GM19240 (cell line): Measurements from ENCODE around the gene KCNC3.

ENCODE experiments used
- DNase-seq: peaks from one replicate; pipeline ENCODE4 v3.0.0; 2011; ENCODE audit warnings: low spot score; ENCODE audit not compliant: insufficient read length

The KCNC3 gene

DNA sequence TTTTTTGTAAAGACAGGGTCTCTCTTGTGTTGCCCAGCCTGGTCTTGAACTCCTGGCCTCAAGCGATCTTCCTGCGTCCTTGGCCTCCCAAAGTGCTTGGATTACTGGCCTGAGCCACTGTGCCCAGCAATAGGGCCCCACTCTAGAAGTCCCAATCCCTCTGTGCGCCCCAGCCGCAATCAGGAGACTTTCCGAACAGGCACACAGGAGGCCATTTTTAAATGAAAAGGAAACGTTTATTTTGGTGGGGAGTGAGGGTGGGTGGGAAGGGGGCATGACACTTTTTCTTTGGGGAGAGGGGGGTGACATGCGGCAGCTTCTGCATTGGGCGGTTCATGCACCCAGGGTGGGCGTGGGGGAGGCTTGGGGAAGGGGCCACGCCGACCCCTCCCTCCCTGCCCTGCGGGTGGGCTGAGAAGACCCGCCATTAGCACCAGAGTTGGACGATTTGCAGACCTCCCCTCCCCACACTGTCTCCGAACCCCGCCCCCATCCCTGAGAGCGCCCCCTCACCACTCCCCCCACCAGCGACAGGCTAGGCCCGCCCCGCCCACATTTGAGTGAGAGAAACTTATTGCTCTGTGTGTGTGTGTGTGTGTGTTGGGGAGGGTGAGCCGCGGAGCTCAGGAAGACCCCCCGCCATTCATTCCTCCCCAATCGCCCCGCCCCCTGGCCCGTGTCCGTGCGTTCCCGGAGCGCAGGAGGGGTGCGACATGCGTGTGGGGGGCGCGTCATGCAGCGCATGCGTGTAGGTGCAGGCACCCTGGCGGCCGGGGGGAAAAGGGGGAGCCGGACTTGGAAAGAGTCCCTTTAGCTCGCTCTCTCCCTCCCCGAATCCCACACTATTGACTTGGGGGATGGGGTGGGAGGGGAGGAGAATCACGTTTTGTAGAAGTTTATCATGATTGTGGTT is 17.2 kb downstream of the KCNC3 start:
- DNase-seq, result no peak

DNA sequence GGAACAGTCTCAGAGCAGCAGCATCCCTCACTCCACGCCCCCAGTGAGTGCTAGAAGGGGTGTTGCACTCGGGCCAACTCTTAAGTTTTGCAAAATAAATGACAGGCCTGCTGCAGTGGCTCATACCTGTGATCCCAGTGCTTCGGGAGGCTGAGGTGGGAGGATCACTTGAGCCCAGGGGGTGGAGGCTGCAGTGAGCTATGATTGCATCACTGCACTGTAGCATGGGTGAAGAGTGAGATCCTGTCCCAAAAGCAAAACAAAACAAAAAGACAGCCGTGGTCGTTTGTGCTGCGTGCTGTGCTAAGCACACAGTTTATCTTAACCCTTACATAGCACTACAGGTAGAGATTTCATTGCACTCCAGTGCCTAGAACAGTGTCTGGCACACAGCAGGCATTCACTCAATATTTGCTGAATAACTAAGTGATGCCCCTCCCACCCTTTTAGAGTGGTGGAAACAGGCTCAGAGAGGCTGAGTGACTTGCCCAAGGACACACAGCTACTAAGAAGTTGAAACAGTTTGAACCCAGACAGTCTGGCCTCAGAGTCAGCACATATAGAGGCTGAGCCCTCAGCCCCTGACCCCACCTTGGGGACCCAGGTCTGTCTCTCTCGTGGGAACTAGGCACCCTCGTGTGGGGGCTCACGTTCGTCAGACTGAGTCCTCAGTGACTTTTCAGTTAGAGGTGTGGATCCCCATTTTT is 18.3 kb downstream of the KCNC3 start:
- DNase-seq, result no peak

DNA sequence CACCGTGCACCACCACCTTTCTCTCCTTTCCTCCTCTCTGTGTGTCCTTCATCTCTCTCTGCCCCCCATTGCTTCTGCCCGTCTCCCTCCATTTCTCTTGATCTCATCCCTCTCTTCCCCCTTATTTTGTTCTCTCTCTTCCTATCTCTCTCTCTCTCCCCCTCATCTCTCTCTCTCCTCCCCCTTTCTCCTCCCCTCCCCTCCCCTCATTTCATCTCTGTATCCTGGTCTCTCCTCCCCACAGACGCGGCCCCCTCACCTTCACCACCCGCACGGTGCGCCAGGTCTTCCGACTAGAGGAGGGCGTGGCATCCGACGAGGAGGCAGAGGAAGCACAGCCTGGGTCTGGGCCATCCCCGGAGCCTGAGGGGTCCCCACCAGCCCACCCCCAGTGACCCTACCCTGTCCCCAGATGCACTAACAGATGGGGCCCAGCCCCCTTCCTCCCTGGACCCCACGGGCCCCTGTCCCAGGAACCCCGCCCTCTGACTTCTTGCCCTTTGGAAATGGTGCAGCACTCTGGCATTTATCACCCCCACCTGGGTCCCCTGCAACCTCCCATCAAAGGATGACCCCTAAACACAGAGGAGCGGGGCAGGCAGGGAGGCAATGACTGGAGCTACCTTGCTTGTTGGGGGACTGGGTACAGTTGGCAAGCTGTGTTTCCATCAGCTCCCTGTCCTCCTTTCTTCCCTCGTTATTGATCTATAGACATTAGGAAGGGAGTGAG is 19.6 kb downstream of the KCNC3 start:
- DNase-seq, result no peak

DNA sequence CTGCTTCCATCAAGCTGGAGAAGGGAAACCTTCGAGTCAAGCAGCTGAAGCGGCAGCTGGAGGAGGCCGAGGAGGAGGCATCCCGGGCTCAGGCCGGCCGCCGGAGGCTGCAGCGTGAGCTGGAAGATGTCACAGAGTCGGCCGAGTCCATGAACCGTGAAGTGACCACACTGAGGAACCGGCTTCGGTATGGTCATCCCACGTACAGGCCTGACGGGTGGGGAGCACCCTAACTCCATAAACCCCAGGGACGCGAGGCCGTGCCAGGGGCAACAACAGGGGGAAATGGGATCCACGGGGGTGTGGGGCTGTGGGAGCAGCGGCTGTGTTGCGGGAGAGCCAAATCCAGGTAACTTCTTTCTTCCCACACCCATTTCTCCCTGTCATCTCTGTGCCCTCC is 20.2 kb downstream of the KCNC3 start:
- no peak for DNase-seq

DNA sequence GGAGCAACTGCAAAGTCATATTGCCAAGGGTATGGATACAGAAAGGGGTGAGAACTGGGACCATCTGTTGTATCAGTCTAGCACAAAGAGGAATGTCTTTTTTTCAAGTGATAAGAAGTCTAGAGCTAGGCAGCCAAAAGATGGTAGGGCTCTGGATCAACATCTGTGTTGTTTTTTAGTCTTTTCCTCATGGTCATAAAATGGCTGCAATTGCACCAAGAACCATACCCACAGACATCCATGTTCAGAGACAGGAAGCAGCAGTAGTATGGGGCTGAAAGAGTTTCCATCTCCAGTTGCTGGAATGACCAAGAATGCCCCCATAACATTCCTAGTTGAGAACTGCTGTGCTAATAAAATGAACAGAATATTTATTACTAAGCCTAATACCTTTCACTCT is 25.6 kb downstream of the KCNC3 start:
- no peak for DNase-seq

DNA sequence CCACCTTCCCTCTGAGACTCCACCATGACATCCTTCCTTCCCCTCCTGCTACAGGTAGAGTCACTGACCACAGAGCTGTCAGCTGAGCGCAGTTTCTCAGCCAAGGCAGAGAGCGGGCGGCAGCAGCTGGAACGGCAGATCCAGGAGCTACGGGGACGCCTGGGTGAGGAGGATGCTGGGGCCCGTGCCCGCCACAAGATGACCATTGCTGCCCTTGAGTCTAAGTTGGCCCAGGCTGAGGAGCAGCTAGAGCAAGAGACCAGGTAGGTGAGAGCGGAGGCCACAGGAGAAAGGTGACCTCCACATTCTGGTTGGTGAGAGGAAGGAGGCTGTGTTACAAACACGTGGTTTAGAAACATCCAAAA is 27.6 kb downstream of the KCNC3 start:
- no peak for DNase-seq

DNA sequence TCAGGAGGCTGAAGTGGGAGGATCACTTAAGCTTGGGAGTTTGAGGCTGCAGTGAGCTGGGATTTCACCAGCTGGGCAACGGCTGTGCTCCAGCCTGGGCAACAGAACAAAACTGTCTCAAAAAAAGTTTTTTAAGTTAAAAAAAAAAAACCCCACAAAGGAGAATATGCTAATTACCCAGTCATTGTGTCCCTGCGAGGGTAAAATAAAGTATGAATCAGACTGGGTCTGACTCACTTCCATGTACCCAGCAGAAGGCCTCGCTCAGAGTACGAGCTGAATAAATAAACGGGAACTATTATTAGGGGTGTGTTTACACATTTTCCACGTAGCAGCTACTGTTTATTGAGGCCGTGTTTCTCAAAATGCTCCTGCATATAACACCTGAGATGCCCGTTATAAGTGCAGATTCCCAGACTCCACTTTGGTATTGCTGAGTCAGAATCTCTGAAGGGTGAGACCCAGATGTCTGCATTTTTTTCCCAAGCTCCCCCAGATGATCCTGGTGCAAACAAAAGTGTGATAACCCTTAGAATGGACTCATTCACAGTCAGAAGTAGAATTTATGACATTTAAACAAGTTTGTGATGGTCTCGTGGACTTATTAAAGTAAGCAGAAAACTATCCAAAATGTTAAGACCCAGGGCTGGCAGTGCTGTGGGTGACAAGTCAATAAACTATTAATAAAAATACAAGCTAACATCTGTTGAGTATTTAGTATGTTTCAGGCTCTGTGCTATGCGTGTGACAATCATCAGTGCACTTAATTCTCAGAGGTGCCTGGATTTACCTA is 28.2 kb downstream of the KCNC3 start:
- DNase-seq, result no peak

DNA sequence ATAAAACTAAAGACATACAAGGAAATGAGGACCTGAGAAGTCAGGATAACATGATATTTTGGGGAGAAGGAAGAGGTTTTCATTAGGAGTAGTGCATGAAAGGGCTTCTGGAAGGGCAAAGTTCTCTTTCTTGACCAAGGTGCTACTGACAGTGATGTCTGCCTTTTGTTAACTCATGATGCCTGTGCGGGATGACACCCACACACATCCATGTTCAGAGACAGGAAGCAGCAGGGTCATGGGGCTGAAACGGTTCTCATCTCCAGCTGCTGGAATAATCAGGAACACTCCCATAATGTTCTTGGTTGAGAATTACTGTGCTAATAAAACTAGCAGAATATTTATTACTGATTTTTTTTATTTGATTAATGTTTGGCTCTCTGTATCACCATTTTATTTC is 29.1 kb downstream of the KCNC3 start:
- no peak for DNase-seq

DNA sequence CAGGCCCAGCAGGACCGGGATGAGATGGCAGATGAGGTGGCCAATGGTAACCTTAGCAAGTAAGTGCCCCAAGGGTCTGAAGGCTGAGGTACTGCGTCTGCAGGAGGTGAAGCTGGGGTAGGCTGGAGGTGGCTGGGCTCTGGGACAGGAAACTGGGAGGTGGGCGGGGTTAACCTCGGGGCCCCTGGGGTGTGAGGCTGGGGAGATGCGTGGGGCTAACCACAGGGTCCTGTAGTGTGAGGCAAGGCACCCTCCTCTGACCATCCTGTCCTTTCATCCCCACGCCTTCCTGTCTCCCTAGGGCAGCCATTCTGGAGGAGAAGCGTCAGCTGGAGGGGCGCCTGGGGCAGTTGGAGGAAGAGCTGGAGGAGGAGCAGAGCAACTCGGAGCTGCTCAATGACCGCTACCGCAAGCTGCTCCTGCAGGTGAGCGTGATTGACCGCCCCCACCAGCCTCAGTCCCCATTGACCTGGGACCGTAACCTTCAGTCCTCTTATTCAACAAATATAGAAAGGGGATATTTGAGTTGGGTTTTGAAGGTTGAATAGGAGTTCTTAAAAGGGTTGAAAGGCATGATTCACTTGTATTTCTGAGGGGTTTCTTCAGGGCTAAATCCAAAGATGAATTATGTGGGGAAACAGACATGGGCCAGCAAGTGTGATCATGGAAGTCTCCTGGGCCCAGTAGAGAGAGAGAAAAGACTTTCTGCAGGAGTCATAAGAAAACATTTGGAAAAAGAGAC is 35.7 kb downstream of the KCNC3 start:
- no peak for DNase-seq

DNA sequence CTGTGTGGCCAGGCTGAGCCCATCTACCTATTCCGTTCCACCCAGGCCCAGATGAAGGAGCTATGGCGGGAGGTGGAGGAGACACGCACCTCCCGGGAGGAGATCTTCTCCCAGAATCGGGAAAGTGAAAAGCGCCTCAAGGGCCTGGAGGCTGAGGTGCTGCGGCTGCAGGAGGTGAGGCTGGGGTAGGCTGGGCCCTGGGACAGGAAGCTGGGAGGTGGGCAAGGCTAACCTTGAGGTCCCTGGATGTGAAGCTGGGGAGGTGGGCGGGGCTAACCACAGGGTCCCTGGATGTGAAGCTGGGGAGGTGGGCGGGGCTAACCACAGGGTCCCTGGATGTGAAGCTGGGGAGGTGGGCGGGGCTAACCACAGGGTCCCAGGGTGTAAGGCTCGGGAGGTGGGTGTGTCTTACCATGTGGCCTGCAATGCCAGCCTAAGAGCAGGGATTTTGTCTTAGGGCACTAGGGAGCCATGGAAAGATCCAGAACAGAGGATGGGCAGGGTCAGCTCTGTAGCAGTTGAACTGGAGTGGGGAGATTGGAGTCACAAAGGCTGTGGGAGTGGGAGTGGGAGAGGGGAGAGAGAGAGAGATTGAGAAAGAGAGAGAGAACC is 36.9 kb downstream of the KCNC3 start:
- no peak for DNase-seq

DNA sequence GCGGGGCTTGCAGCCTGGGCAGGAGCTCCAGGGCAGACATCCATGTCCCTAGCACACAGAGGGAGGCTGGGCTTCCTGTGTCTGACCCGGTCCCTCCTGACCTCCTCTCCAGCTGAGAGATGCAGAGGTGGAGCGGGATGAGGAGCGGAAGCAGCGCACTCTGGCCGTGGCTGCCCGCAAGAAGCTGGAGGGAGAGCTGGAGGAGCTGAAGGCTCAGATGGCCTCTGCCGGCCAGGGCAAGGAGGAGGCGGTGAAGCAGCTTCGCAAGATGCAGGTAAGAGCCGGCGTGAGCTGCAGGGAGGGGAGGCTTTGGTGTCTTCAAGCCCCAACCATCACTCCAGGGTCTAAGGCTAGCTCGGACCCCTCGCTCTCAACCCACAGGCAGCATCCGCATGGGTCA is 38.4 kb downstream of the KCNC3 start:
- no peak for DNase-seq

DNA sequence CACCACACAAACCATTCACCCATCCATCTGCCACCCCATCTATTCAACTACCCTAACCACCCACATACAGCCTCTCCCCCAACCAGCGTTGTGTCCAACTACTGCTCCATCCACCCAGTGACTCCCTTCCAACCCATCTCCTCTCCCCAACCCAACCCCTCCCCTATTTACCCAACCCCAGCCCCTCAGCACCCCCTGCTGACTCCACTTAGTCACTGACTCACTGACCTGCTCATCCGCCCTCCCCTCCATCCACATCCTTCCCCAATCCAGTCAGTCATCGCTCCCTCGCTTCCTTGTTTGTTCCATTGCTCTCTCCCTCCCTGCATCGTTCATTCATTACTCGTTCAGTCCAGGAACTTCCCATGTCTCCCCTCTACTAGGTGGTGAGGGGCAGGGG is 39.2 kb downstream of the KCNC3 start:
- DNase-seq, result no peak

DNA sequence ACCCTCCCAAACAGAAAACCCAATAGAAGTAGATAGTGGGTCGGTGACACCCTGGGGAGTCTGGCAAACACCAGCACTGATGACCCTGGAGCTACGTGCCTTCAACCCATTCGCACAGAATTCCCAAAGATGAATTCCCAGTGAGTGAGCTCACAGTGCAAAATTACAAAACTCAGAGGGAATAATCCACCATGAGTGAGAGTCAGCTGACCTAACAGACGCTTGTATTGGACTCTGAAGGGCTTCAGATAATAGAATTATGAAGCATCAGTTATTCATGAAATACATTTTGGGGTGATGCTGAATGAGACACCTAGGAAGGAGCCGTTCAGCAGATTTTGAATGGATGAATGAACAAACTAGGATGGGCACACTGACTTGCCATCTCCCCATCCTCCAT is 40.2 kb downstream of the KCNC3 start:
- DNase-seq, result no peak

DNA sequence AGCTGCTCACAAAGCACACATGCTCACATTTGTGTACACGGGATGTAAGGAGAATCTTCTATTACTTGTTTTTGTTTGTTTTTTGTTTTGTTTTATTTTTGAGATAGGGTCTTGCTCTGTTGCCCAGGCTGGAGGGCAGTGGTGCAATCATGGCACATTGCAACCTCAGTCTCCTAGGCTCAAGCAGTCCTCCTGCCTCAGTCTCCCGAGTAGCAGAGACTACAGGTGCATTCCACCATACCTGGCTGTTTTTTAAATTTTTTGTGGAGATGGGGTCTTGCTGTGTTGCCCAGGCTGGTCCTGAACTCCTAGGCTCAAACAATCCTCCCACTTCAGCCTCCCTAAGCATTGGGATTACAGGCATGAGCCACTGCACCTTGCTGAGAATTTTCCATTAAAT is 41.8 kb downstream of the KCNC3 start:
- no peak for DNase-seq

DNA sequence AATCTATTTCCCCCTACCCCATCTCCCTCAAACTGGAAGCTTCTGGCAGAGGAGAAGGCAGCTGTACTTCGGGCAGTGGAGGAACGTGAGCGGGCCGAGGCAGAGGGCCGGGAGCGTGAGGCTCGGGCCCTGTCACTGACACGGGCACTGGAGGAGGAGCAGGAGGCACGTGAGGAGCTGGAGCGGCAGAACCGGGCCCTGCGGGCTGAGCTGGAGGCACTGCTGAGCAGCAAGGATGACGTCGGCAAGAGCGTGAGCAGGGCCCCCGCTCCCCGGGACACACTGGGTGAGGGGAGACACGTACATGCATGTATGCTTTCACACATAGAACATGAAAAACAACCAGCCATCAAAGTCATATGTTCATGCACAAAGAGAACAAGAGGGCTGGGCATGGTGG is 42.7 kb downstream of the KCNC3 start:
- no peak for DNase-seq

DNA sequence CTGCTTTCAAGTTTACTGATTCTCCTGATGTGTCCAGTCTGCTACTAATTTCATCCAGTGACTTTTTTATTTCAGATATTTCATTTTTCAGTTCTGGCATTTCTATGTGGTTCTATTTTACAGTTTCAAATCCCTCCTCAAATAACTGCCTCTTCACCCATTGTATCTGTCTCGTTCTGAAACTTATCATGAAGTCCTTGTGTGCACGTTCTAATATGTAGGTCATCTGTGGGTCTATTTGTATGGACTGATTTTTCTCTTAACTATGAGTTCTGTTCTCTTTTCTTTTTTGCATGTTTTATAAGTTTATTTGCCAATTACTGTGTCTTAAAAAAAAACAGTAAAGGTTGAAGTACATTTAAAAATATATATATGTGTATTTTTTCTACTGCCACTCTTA is 43.3 kb downstream of the KCNC3 start:
- no peak for DNase-seq

DNA sequence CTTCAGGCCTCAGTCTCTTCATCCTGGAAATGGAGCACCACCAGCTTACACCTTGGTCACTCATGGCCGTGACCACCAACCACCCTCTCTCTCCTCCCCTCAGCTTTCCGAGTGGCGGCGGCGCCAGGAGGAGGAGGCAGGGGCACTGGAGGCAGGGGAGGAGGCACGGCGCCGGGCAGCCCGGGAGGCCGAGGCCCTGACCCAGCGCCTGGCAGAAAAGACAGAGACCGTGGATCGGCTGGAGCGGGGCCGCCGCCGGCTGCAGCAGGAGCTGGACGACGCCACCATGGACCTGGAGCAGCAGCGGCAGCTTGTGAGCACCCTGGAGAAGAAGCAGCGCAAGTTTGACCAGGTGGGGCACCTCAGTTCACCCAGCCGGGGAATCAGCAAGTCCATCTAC is 47.7 kb downstream of the KCNC3 start:
- no peak for DNase-seq

DNA sequence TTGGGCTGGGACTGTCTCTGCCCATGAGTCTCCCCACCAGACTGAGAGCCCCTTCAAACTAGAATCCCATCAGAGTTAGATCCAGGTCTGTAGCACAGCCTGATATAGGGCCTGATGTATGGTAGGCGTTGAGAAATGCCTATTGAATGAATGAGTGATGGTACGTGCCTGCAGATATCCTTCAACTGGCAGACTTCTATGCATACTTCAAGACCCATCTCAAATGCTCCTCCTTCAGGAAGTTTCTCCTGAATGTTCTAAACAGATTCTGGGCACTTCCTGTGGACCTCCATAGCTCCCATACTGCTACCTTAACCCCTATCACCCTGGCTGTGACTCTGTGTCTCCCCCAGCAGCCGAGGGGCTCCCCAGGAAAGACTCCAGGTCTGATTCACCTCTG is 48.2 kb downstream of the KCNC3 start:
- no peak for DNase-seq

DNA sequence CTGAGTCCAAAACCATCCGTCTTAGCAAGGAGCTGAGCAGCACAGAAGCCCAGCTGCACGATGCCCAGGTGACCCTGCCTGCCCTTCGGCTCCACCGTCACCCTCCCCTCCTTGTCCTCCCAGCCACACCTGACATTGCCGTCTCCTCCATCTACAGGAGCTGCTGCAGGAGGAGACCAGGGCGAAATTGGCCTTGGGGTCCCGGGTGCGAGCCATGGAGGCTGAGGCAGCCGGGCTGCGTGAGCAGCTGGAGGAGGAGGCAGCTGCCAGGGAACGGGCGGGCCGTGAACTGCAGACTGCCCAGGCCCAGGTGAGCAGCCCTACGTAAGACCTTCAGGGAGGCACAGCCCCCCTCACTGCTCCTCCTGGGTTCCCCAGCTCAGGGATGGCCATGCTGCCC is 49.1 kb downstream of the KCNC3 start:
- DNase-seq, result no peak

DNA sequence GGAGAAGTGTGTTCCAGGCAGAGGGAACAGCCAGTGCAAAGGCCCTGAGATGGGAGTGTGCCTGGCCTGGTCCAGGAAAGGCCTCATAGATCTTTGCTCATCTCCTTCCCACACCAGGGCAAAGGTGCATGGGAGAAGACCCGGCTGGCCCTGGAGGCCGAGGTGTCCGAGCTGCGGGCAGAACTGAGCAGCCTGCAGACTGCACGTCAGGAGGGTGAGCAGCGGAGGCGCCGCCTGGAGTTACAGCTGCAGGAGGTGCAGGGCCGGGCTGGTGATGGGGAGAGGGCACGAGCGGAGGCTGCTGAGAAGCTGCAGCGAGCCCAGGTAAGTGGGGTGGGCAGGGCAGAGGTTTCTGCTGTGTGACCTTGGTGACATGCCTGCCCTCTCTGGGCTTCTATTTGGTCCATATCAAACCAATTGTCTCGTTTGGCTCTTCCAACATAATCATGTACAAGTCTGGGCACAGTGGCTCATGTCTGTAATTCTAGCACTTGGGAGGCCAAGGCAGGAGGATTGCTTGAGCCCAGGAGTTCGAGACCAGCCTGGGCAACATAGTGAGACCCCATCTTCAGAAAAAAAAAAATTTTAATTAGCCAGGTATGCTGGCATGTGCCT is 51.1 kb downstream of the KCNC3 start:
- DNase-seq, result no peak
